Left lung (tissue), 10 donors: ENCODE results near the gene OR10H5. TPM values are rescaled to one million over a fixed set of nuclear protein-coding genes. Genes with fewer than 3 reads are reported as not detected.
"Not testable (repeated sequence)": the region's sequence is repeated elsewhere in the genome, so short reads cannot be mapped to it uniquely, and the experiment has no call there.

ENCODE experiments used
- ATAC-seq: fragments of 200-7000 bp; cut with Tn5 transposase; one replicate; pipeline ENCODE4 v1.9.1; 2020; ENCODE audit warnings: moderate library complexity
- DNase-seq, 4 donors: peaks; one replicate each; pipeline ENCODE4 v3.0.0-alpha.2; 2013 to 2020
- H3K27ac ChIP-seq, 2 donors: fragments of 200-600 bp; sonication (generic) in 1 of 2; one replicate each; pipeline versions ENCODE4 v1.5.0 to v1.8.0; 2020 to 2021
- H3K27me3 ChIP-seq, 2 donors: fragments of 200-600 bp; sonication (generic) in 1 of 2; one replicate each; pipeline versions ENCODE4 v1.5.0 to v1.8.0; 2020 to 2021
- H3K36me3 ChIP-seq, 2 donors: fragments of 200-600 bp; sonication (generic) in 1 of 2; one replicate each; pipeline versions ENCODE4 v1.5.0 to v1.8.0; 2020 to 2021
- H3K4me1 ChIP-seq, 2 donors: fragments of 200-600 bp; one replicate each; pipeline ENCODE4 v1.8.0; 2021
- H3K4me3 ChIP-seq, 2 donors: fragments of 200-600 bp; sonication (generic) in 1 of 2; one replicate each; pipeline versions ENCODE4 v1.5.0 to v1.8.0; 2020 to 2021; ENCODE audit warnings: mild to moderate bottlenecking in 1 of 2
- H3K9me3 ChIP-seq, 2 donors: fragments of 200-600 bp; sonication (generic) in 1 of 2; one replicate each; pipeline versions ENCODE4 v1.5.0 to v1.8.0; 2020 to 2021
- CTCF ChIP-seq, 2 donors: fragments of 200-600 bp; sonication (generic) in 1 of 2; IDR thresholded peaks; one replicate each; pipeline versions ENCODE4 v1.5.0 to v1.8.0; 2021; ENCODE audit warnings: antibody characterized with exemption in 2 of 2
- intact Hi-C, 2 donors: fragments of 100-400 bp; cut with DNase I; formaldehyde crosslinking; loops; one replicate each; pipeline versions ENCODE4 v1.11.2 to v1.14.2; 2022
- polyA plus RNA-seq, 6 donors: library from polyadenylated mRNA; unstranded; fragments of 120-200 nt; gene quantifications; one replicate each; pipeline ENCODE4 v1.2.1, GENCODE V29; 2013; ENCODE audit not compliant: insufficient read length in 6 of 6
- total RNA-seq, 2 donors: library from RNA; stranded (reverse); fragmentation: NEBNext Ultra II Directional; extraction: Animal tissue kit (Norgen Biotek cat#: 25700); gene quantifications; one replicate each; pipeline ENCODE4 v1.2.1, GENCODE V29; 2021
- donor health status: DM: no; HTN: yes; CAD: no.
- donor health status: DM: no; HTN: no; CAD: no.

Gene OR10H5
- total and polyA plus RNA-seq, 8 donors = 0.09 to 0.15 (median 0.11) TPM; not detected in 2

DNA sequence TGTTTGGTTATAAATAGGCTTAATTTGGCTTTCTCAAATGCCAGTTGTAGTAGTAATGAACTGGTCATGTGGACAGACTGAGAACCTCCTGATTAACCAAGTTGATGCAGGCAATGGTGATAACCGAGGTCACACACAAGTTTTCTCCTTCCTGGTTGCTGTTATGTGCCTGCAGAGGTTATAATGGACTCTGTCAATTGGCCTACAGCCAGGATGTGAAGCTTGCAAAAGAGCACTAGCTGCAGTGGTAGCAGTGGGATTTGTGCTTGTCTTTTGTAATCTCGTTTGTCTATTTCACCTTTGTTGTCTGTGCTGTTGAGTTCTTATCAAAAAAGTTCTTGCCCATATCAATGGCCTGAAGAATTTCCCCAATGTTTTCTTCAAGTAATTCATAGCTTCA lies 29.1 kb upstream of the OR10H5 start:
- DNase-seq (no peak), ATAC-seq (no peak)
- TF ChIP-seq CTCF (IDR thresholded peaks at IDR 0.05) = no peak
- Histone ChIP-seq H3K9me3 (no peaks in the 10 kb centered on the region), H3K4me3 (no peak overlapping the region), H3K36me3 (no peaks in the 10 kb centered on the region), H3K27me3 (peaks cover 6 to 73% of the 10 kb centered on the region in 2 donors), H3K4me1 (no peaks in the 10 kb centered on the region), H3K27ac (no peak overlapping the region)
- intact Hi-C loops = no loop called here

- no peaks in the 10 kb centered on the region for H3K4me1 ChIP-seq
- DNase-seq = no peak
- ATAC-seq = no peak
- H3K9me3 ChIP-seq = no peaks in the 10 kb centered on the region
- H3K27me3 ChIP-seq = peaks cover 3 to 65% of the 10 kb centered on the region in 2 donors
- no peak for TF ChIP-seq CTCF (IDR thresholded peaks at IDR 0.05)
- H3K36me3 ChIP-seq = no peaks in the 10 kb centered on the region
- H3K4me3 ChIP-seq = no peak overlapping the region
- H3K27ac ChIP-seq = no peak overlapping the region
- intact Hi-C loops = no loop called here
Measured at GRCh38 chr19:15759962-15760565, 27.4 kb upstream of the OR10H5 start.

DNA sequence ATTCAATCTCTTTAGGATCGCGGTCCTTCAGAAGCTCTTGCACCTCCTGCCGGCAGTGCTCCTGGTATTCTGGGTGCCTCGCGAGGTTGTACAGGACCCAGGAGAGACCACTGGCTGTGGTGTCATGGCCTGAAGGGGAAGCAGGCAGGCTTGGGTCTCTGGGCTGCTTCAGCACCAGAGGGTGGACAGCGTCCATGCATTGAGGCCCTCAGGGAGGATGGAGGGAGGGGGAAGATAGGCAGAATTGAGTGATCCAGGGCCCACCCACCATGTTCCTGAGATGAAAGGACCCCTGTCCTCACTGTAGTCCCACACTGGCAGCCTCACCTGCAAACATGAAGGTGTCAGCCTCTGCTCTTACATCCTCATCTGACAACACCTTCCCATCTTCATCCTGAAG lies 17.9 kb upstream of the OR10H5 start:
- Histone ChIP-seq H3K27me3 (peaks cover 0 to 24% of the 10 kb centered on the region in 2 donors), H3K4me3 (no peak overlapping the region), H3K9me3 (no peaks in the 10 kb centered on the region), H3K4me1 (no peaks in the 10 kb centered on the region), H3K27ac (no peak overlapping the region), H3K36me3 (no peaks in the 10 kb centered on the region)
- intact Hi-C loops = no loop called here
- no peak for TF ChIP-seq CTCF (IDR thresholded peaks at IDR 0.05)
- ATAC-seq = no peak
- DNase-seq = peak in 1 of 4 donors; percentile 10

DNA sequence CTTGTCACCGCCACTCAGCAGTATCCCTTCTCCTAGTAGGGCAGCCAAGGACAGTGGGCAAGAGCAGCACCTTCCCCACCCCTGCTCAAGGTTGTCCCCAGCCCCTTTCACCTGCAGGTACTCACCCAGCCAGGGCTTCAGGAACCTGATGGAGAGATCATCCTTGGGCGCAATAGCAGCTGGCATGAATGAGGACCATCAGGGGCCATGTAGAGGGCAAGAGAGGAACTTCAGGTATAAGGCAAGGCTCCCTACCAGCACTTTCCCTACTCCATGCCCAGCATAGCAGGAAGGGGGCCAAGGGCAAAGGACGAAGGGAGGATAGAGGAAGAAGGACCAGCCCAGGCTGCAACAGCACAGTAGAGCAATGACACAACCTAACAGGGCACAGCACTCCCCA lies 13.3 kb upstream of the OR10H5 start:
- intact Hi-C loops, ATAC-seq, H3K4me1 ChIP-seq: not testable (repeated sequence)

DNA sequence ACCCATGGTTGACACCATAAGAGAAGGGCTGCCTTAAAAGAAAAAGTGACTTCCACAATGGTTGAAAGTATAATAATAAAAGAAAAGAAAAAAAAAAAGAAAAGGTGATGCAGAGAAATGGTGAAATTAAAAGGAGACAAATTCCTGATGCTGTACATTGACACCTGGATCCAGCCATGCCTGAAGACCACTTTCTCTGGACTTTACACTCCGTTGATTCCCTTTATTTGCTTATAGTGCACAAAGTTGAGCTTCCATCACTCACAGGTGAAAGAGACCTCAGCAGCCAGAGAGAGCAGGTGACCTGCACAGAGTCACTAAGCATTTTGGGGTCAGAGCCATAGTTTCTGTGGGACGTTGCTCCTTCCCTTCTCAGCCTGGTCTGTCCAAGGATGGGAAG lies 12.2 kb upstream of the OR10H5 start:
- no peaks in the 10 kb centered on the region for H3K36me3 ChIP-seq
- H3K9me3 ChIP-seq = no peaks in the 10 kb centered on the region
- no peak overlapping the region for H3K27ac ChIP-seq
- H3K4me1 ChIP-seq = no peaks in the 10 kb centered on the region
- intact Hi-C loops = no loop called here
- H3K27me3 ChIP-seq = peaks cover 0 to 7% of the 10 kb centered on the region in 2 donors
- DNase-seq (no peak), ATAC-seq (no peak)
- no peak for TF ChIP-seq CTCF (IDR thresholded peaks at IDR 0.05)
- no peak overlapping the region for H3K4me3 ChIP-seq

More for the DNA sequence above, 13.3 kb upstream of the OR10H5 start:
- H3K27me3 ChIP-seq = peaks cover 0 to 15% of the 10 kb centered on the region in 2 donors
- not testable (repeated sequence) for H3K36me3 ChIP-seq, DNase-seq, H3K9me3 ChIP-seq, H3K4me3 ChIP-seq, H3K27ac ChIP-seq

GRCh38 chr19:15776264-15776663 lies 11.2 kb upstream of the OR10H5 start:
- H3K4me1 ChIP-seq = no peaks in the 10 kb centered on the region
- TF ChIP-seq CTCF (IDR thresholded peaks at IDR 0.05) = no peak
- peaks cover 0 to 7% of the 10 kb centered on the region in 2 donors for H3K27me3 ChIP-seq
- no peak for ATAC-seq
- no peak for DNase-seq
- H3K27ac ChIP-seq = no peak overlapping the region
- H3K36me3 ChIP-seq = no peaks in the 10 kb centered on the region
- no peak overlapping the region for H3K4me3 ChIP-seq
- H3K9me3 ChIP-seq = no peaks in the 10 kb centered on the region
- intact Hi-C loops = no loop called here
